HG03060 (cell line): ENCODE results near the gene STAG3.

ENCODE experiments used
- ATAC-seq: cut with Tn5 transposase; IDR thresholded peaks from one replicate; pipeline ENCODE4 v1.9.1; 2021; ENCODE audit warnings: low read depth, moderate number of reproducible peaks; ENCODE audit not compliant: unreplicated experiment

STAG3 gene

GRCh38 chr7:100155553-100156317 is 22.0 kb upstream of the STAG3 start:
- ATAC-seq, result no peak

DNA sequence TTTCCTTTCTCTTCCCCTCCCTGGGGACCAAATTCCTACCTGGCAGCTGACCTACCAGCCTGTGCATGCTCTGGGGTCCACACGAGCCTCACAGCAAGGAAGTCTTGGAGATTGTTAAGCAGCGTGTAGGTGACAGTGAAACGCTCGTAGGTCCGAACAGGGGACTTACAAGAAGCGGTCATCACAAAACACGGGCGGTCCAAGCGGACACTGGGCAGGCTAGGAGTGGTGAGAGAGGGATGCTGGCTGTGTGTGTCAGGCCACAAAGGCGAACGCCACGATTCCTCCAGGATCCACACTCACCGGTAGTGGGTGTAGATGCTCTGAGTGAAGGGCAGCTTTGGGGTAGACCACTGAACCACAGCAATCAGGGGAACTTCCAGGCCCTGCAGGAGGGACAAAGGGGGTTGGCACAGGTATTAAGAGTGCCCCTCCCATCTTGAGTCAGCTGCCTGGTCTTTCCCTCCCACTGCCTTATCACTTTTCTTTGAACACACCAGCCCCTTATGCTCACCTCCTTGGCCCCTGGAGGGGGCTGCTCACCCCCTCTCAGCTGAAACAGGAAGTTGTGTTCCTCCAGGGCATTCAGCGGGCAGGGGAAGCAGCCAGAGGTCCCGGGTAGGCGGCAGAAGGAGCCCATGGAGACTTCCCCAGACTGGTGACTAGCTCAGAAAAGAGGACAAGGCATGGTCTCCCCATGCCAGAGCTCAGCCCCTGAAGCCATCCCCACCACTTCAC is 21.2 kb upstream of the STAG3 start:
- no peak for ATAC-seq

DNA sequence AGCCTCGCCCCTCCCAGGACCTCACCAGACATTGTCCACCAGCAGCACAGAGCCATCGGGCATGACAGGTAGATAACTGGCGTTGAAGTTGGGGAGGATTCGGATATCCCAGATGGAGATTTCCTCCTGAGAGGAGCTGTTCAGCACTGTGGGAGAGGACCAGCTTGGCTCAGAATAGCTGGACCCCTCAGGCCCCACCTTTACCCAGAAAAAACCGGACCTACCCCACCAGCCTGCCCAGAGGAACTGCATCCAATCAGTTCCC is 20.7 kb upstream of the STAG3 start:
- no peak for ATAC-seq

DNA sequence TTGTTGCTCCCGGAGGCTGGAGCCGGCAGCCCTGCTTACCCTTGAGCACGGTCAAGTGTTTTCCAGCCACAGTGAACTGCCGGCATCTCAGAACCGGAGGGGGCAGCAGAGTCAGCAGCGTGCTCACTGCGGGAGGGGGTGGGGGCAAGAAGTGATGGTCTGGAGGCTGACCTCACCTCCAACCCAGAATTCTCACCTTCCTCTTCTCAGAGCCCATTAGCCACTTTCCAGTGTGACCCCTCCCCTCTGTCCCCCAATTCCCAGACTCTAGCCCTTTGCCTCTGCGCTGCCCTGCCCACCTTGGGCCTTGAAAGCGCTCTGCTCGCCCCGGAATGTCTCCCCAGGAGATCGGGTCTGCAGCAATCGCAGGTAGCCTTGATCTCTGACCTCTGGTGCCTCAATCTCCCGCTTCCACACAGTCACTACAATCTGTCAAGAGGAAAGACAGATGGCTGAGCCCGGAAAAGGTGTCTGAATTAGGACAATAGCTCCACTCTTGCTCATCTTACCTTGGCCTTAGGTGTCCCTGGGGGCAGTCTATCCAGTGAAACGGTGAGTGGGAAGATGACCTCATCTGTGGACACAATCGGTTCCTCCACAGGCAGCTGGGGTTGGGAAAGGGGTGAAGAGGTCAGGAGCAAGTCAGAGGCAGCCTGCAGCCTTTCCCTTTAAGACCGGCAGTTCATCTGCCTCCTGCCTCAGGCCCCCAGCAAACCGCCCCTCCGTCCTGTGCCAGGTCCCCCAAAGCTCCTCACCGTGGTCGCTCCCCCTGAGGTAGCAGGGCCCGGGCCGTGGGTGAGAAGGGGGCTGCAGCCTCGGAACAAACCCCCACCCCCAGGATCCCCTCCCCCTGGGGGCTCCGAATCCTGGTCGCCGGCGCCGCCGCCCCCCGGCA is 20.1 kb upstream of the STAG3 start:
- no peak for ATAC-seq

- ATAC-seq, result no peak
Observed at GRCh38 chr7:100158229-100159098, 19.3 kb upstream of the STAG3 start, which contains the start of gene TRAPPC14. TSS of gene TRAPPC14 (minus strand) at chr7:100158723. CDS start at chr7:100158499, 224 bp downstream.

DNA sequence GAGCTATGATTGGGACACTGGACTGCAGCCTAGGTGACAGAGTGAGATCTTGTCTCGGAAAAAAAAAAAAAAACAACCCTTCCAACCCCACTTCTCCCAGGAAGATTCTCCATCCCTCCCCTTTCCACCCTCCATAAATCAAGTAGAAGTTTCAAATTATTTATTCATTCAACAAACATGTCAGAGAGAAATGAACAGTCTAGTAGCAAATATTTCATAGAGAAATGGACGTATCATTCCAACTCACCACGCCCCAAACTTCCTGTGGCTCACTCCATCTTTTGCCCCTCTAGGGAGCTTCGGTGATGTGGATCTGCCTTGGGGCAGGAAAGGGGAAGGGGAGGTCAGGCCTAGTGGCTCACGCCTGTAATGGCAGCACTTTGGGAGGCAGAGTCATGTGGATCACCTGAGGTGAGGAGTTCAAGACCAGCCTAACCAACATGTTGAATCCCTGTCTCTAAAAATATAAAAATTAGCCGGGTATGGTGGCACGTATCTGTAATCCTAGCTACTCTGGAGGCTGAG is 18.6 kb upstream of the STAG3 start:
- ATAC-seq, result no peak

- no peak for ATAC-seq
Observed at GRCh38 chr7:100160067-100160466, 17.7 kb upstream of the STAG3 start.

DNA sequence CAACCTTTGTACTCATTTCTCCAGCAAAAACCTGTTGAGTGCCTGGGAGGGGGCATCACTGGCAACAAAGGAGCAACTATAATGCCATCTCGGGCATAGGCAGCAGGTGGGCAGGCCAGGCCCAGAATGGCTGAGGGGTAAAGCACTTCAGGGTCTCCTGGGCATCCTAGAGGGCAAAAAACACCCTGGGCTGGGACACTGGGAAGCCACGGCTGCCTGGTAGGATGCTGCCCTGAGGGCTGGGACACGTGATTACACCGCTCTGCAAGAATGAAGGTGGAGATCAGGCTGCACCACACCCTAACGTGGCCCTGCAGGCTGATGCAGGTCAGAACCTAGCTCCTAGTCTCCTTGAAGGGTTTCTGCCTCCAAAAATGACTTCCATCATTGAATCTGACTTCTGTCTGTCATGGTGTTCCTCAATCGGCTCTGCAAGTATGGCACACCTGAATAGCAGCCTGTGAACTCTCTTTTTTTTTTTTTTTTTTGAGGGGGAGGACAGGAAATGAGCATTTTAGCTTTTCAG is 14.6 kb upstream of the STAG3 start:
- ATAC-seq, result no peak

DNA sequence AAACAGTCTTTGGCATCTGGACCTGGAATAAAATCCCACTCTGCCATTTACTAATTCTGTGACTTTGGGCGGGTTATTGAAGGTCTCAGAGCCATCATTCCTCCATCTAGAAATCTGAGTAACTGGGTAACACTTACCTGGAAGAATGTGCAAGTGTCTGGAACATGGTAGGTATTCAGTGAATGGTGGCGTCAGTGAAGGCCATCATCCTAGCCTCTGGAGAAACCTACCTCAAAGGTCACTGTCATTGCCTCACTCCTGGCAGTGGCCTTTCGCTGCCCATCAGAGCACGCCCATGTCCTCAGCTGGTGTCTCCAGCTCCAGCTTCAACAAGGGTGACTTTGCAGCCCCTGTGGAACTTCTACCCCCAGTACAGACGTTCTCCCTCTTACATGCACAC is 13.8 kb upstream of the STAG3 start:
- no peak for ATAC-seq

DNA sequence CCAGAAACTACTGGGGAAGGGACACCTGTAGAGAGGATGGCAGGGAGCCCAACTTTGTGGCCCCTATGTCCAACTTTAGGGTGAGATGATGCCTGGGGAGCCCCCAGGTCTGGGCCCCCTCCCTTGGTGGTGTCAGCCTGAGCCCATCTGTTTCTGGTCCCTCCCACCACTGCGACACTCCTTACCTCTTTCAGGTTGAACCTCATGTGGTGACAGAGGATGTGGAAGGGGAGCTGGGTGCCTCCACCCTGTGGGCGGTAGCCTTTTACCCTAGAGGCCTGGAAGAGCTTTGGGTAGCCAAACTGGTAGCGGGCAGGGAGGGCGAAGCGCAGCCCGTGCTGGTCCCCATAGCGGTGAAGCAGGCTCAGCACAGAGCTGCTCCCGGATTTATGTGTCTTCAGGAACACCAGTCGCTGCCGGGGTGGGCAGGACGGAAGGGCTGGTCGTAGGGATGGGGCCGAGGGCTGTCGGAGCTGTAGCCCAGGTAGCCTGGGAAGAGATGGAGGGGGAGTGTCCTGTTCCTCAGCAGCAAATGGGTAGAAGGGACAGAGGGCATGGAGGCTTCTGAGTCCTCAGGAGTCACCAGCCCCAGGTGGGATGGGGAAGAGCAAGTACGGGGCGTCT is 11.3 kb upstream of the STAG3 start:
- no peak for ATAC-seq

GRCh38 chr7:100166970-100167911 is 10.5 kb upstream of the STAG3 start:
- ATAC-seq, result no peak

DNA sequence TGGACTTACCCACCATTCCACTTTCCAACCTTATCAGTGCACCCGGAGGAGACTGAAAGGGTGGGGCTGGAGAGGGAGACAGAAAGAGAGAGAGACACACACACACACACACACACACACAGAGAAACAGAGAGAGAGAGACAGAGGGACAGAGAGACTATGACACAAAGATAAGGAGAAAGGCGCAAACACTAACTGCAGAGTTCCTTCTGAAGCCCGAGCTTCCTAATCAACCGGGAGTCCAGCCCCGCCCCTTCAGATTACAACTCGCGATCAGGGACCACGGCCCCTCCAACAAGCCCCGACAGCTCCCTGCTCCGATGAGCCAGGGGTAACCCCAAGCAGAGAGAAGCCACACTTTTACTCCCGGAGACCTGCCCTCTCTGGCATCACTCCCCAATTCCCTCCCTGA is 9.8 kb upstream of the STAG3 start:
- ATAC-seq, result no peak

DNA sequence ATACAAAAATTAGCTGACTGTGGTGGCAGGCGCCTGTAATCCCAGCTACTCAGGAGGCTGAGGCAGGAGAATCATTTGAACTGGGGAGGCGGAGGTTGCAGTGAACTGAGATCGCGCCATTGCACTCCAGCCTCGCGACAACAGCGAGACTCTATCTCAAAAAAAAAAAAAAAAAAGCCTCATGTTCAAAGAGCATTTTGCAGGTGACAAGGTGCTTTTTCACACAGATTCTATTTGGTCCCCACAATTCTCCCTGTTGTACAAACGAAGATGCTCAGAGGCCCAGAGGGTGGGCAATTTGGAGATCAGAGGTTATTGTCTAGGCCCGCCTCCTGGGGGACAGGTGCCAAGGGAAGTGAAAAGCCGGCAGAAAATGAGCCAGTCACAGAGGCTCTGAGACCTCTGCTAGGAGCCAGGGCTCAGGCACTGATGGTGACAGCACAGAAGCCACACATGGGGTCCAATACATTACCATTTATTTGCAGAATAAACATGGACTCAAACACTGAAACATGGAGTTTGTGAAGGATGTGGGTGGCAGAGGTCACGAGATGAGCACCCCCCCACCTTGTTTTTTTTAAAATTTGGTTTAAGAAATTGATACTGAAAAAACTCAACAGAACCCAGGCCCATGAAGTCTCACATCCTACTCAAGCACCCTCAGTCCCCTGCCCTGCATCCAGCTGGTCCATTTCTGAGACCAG is 8.4 kb upstream of the STAG3 start:
- ATAC-seq, result no peak

DNA sequence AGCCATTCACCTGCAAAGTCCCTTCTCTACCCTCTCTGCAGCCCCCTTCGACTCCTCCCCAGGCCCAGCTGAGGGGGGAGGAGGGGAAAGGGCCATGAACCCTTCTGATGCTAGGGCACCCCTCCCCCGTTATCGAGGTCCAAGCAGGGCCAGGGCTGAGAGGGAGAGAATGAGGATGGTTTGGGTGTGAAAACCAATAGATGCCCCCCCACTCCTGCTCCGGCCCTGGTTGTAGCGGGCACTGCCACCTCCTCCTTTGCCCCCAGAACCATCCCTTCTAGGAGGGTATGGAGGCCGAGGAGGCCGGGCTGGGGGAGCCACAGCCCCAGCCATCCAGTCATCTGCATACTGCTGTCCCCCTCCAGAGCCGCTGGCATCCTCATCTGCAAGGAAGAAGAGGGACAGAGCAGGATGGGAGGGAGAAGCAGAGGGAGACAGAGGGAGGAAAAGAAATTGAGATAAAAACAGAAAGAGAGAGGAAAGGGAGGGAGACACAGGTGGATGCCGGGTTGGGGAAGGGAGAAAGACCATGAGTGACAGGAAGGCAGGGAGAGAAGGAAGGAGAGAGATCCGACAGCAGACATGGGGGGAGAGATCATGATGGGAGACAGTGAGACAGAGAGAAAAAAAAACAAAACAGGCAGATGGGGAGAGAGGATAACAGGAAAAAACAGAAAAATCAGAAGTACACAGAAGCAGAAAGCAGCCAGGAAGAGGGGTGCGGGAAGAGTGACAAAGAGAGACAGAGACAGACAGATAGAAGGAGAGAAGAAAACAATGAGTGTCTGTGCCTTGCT is 7.4 kb upstream of the STAG3 start:
- ATAC-seq, result no peak

- ATAC-seq, result no peak
Observed at GRCh38 chr7:100171087-100171681, 6.5 kb upstream of the STAG3 start.

- ATAC-seq, result no peak
Observed at GRCh38 chr7:100171840-100172239, 5.9 kb upstream of the STAG3 start.
